Fibroblast of pulmonary artery (primary cell): Measurements from ENCODE around the gene CLDN25.
"Not testable (repeated sequence)": the region's sequence is repeated elsewhere in the genome, so short reads cannot be mapped to it uniquely, and the experiment has no call there.

Source experiments
- DNase-seq: peaks from one replicate; pipeline ENCODE4 v3.0.0-alpha.2; 2010; ENCODE audit warnings: low read depth
- H3K4me3 ChIP-seq: replicated peaks from 2 replicates; pipeline ENCODE4 v1.5.1; 2011; ENCODE audit warnings: low read depth, mild to moderate bottlenecking, control low read depth, low read length, moderate library complexity
- CTCF ChIP-seq: IDR thresholded peaks from 2 replicates; pipeline ENCODE4 v1.5.1; 2011; ENCODE audit warnings: mild to moderate bottlenecking, control low read depth, low read length, inconsistent platforms; ENCODE audit errors: missing control alignments

Gene CLDN25

DNA sequence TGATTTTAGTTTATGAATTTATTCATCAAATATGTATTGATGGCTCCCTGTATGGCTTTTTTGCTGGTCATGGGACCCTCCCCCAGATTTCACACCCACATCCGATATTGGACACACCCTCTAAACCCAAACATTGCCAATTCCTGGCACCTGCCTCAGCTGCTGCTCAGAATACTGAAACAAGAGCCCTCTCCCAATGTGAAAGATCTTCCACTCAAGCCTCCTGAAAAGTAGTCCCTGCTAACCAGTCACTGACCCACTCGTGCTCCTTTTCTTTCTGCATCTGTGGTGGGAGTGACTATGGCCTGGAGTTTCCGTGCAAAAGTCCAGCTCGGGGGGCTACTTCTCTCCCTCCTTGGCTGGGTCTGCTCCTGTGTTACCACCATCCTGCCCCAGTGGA, at the start of gene CLDN25:
Gene CLDN25 (plus strand): TSS at position 301 of the 400 bp plus-strand sequence. CDS start 0 bp downstream, at position 301.
- no peak for DNase-seq
- TF ChIP-seq CTCF, result no peak
- H3K4me3 ChIP-seq, result no peak within 1 kb of the TSS

DNA sequence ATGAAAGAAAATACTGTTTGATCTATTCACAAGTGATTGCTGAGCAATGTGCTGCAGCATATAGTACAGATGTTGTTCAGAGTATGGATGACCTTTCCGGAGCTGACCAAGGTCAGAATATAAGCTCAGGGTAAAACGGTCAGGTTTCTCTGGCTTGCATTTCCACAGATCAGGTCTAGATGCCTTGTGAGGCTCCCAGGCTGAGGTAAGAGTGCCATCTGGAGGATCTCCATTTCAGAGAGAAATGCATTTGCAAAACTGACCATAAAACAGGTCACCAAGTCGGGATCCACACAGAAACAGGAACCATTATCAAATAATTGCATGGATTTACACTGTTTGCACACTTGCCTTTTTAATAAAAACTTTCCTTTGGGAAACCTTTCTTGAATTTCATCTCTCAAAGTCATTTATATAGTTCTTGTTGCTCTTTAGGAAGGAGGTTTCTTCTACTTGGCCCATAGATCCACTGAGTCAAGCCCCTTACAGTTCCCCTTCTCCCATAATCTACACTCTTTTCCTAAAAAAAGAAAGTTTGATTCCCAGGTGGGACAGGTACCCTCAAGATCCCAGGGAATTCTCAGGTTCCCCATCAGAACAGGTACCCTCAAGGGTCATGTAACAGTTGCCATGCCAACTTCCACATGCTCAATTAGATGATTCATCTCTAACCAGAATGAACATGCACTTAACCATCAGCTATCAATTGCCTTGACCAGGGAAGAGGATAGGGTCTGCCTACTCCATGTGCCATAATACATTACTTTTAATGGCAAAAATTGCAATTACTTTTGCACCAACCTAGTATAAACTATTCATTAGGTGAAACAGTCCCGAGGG, 48.5 kb upstream of the CLDN25 start:
- TF ChIP-seq CTCF, result peak; percentile 57
- DNase-seq, result peak; percentile 72
- no peak overlapping the region for H3K4me3 ChIP-seq

DNA sequence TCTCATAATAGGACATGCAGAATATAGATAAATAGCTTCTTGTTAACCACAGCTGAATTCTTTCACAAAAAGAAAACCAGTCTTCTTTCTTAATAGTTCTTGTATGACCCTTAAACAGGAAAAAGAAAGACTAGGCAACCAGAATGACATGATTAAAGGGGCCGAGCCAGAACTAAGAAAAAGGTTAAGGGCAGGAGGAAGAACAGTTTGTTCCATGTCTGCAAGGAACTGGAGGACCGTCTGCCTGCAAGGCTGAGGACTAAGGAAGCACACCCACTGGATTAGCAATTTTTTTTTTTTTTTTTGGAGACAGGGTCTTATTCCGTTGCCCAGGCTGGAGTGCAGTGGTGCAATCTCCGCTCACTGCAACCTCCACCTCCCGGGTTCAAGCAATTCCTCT, 47.5 kb upstream of the CLDN25 start:
- TF ChIP-seq CTCF, result no peak
- no peak for DNase-seq
- H3K4me3 ChIP-seq, result no peak overlapping the region

- no peak for TF ChIP-seq CTCF
- H3K4me3 ChIP-seq, result no peak overlapping the region
- no peak for DNase-seq
These were observed 43.3 kb upstream of the CLDN25 start for GRCh38 chr11:113736323-113736722.

- H3K4me3 ChIP-seq, result no peak overlapping the region
- DNase-seq, result no peak
- TF ChIP-seq CTCF, result no peak
These were observed 26.7 kb upstream of the CLDN25 start for GRCh38 chr11:113752932-113753331.

DNA sequence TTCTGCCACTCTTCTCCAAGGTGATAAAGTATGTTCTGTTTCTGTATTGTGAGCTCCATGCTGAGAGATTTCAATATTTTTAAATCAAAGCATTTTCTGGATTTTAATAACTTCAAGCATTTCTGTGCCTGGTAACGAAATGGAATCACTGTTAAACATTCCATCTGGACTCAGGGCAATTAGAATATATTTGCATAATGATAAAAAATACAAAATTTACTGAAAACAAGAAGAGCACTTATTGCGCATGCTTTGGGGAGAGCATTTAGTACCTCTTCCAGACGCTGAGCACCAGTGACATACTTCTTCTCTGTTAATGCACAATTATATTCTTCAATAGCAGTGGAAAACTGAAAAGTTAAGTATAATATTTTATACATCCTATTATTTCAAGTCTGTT, 19.4 kb upstream of the CLDN25 start:
- no peak overlapping the region for H3K4me3 ChIP-seq
- no peak for TF ChIP-seq CTCF
- no peak for DNase-seq

DNA sequence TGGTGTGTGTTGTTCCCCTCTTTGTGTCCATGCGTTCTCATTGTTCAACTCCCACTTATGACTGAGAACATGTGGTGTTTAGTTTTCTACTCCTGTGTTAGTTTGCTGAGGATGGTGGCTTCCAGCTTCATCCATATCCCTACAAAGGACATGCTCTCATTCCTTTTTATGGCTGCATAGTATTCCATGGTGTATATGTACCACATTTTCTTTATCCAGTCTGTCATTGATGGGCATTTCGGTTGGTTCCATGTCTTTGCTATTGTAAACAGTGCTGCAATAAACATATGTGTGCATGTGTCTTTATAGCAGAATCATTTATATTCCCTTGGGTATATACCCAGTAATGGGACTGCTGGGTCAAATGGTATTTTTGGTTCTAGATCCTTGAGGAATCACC, 16.6 kb upstream of the CLDN25 start:
- not testable (repeated sequence) for H3K4me3 ChIP-seq, DNase-seq
